ENCODE measurements around the gene AMOTL1. TPM values are rescaled to one million over a fixed set of nuclear protein-coding genes. Genes with fewer than 3 reads are reported as not detected.

Gene AMOTL1
- total and polyA plus RNA-seq, 5 donors from 2014 or later = 0.20 to 0.67 (median 0.40) TPM; not detected in 1

DNA sequence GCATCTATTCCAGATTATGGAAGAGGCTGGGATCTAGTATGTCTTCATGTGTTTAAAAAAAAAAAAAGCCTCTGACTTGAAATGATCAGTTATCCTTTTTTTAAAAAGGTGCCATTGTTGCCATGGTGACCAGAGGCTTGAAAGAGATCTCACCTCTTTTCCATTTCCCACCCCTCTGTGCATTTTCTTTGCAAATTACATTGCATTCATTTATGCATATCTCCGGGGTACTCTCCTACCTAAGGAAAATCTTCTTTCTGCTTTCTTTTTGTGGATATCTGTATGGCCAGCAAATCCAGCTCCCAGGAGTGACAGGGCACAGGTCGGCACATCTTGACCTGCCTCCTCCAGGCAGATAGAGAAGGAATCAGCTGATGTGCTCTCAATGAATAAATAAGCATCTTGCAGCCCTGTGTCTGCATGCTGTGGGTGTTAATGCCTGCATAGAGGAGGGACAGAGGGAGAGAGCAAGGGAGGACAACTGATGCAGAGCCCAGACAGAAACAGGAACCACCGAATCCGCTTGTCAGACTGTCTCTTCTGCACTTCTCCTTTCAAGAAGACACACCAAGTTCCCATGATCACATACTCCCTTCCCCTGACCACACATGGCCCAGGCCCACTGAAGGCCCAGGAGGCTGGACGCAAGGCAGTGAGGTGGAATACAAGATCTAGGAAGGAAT lies 154.3 kb downstream of the AMOTL1 start:
- no peak for ATAC-seq (ENCODE audit: low read depth in 2 of 2)
- Mint-ChIP-seq H3K27ac (peak overlapping the region in 1 of 3 donors; percentile 90), H3K27me3 (no peaks in the 10 kb centered on the region)

DNA sequence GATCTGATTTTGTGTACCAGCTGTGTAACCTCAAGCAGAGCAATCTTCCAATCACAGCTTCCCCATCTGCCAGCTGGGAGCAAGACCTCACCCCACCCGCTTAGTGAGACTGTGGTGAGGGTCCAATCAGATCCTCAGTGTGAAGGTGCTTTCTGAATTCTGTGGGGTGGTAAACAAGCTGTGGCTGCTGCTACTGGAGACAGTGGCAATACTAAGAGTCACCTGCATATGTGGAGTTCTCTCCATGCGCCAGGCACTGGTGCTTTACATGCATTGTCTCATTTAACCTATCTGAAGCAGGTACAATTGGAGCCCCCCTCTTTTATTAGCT lies 154.8 kb downstream of the AMOTL1 start:
- Histone ChIP-seq H3K36me3 (ENCODE audit: control insufficient read depth, insufficient read depth, low read length) (no peaks in the 10 kb centered on the region), H3K9me3 (ENCODE audit: control insufficient read depth in 2 of 2, low read length in 2 of 2) (no peaks in the 10 kb centered on the region), H3K4me1 (ENCODE audit: control insufficient read depth, insufficient read depth, low read length, poor library complexity, severe bottlenecking) (peaks cover 42% of the 10 kb centered on the region), H3K4me3 (ENCODE audit: low read depth, low read length) (no peak overlapping the region), H3K27ac (ENCODE audit: insufficient read depth, low read length, poor library complexity, severe bottlenecking) (no peak overlapping the region), H3K27me3 (ENCODE audit: control insufficient read depth, insufficient read depth, low read length) (no peaks in the 10 kb centered on the region)
- no peak for DNase-seq
- peak overlapping the region in 3 of 4 donors; percentile 22 to 81 (median 56) for H3K4me3 Mint-ChIP-seq
- no peak for ATAC-seq (ENCODE audit: low read depth in 2 of 2)
- H3K27ac Mint-ChIP-seq = peak overlapping the region; percentile 81 to 95 (median 90)
- peaks cover 6 to 61% (median 37%) of the 10 kb centered on the region in 4 donors for H3K4me1 Mint-ChIP-seq
- peaks cover 23% of the 10 kb centered on the region for H3K36me3 Mint-ChIP-seq
- H3K9me3 Mint-ChIP-seq = peaks cover 0 to 8% (median 4%) of the 10 kb centered on the region in 7 donors
- H3K27me3 Mint-ChIP-seq = no peaks in the 10 kb centered on the region

More for the DNA sequence above, 154.3 kb downstream of the AMOTL1 start:
- Histone ChIP-seq H3K27me3 (ENCODE audit: control insufficient read depth, insufficient read depth, low read length) (no peaks in the 10 kb centered on the region), H3K27ac (ENCODE audit: insufficient read depth, low read length, poor library complexity, severe bottlenecking) (no peak overlapping the region), H3K9me3 (ENCODE audit: control insufficient read depth in 2 of 2, low read length in 2 of 2) (no peaks in the 10 kb centered on the region), H3K4me3 (ENCODE audit: low read depth, low read length) (no peak overlapping the region), H3K4me1 (ENCODE audit: control insufficient read depth, insufficient read depth, low read length, poor library complexity, severe bottlenecking) (peaks cover 42% of the 10 kb centered on the region), H3K36me3 (ENCODE audit: control insufficient read depth, insufficient read depth, low read length) (no peaks in the 10 kb centered on the region)
- DNase-seq = no peak
- no peak overlapping the region for H3K4me3 Mint-ChIP-seq
- H3K4me1 Mint-ChIP-seq = peaks cover 6 to 61% (median 36%) of the 10 kb centered on the region in 4 donors
- H3K36me3 Mint-ChIP-seq = peaks cover 27% of the 10 kb centered on the region
- H3K9me3 Mint-ChIP-seq = peaks cover 0 to 8% (median 4%) of the 10 kb centered on the region in 7 donors

DNA sequence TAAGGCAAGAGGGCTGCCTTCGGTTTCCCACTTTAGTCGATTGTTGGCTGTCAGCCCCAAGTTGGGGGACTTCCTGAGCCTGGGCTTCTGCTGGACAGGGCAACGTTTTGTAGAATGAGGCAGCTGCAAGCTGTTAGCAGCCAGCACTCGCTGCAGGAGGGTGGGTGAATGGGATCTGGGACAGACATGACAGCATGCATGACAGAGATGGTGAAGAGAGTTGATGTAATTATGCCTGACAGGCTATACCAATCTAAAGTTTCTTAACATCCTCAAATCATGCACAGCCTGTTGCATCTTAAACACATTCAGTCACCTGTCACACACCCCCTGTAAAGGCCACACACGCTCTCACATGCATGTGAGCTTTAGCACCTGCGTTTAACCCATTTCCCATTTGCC lies 156.0 kb downstream of the AMOTL1 start:
- H3K27ac Mint-ChIP-seq = peak overlapping the region; percentile 90 to 100 (median 95)
- peak overlapping the region; percentile 76 to 83 (median 82) for H3K4me3 Mint-ChIP-seq
- Histone ChIP-seq H3K4me3 (ENCODE audit: low read depth, low read length) (peak overlapping the region; percentile 58), H3K27ac (ENCODE audit: insufficient read depth, low read length, poor library complexity, severe bottlenecking) (peak overlapping the region; percentile 80), H3K4me1 (ENCODE audit: control insufficient read depth, insufficient read depth, low read length, poor library complexity, severe bottlenecking) (peaks cover 42% of the 10 kb centered on the region), H3K9me3 (ENCODE audit: control insufficient read depth in 2 of 2, low read length in 2 of 2) (no peaks in the 10 kb centered on the region), H3K27me3 (ENCODE audit: control insufficient read depth, insufficient read depth, low read length) (no peaks in the 10 kb centered on the region), H3K36me3 (ENCODE audit: control insufficient read depth, insufficient read depth, low read length) (no peaks in the 10 kb centered on the region)
- DNase-seq = no peak
- H3K27me3 Mint-ChIP-seq = no peaks in the 10 kb centered on the region
- peaks cover 6 to 66% (median 39%) of the 10 kb centered on the region in 4 donors for H3K4me1 Mint-ChIP-seq
- peaks cover 0 to 8% (median 4%) of the 10 kb centered on the region in 7 donors for H3K9me3 Mint-ChIP-seq
- ATAC-seq (ENCODE audit: low read depth in 2 of 2) = peak; percentile 50 to 52
- H3K36me3 Mint-ChIP-seq = peaks cover 18% of the 10 kb centered on the region

DNA sequence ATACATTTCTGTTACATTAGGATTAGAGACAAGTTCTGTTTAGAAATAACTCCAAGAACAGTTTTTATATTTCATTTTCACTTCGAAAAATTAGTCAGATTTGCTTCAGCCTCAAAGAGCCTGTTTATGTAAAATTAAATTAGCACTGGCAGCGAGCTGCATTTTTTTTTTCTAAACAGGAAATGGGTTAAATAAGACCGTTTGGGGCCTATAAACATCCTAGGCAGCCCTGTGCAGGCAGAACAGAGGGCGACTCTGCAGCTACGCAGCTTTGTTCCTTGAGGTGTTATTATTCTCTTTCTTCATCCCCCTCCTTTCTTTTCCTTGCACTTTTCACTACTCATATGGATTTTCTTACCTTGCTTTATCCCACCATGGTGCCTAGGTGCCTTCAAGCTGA lies 156.5 kb downstream of the AMOTL1 start:
- Mint-ChIP-seq H3K9me3 (peaks cover 0 to 8% (median 4%) of the 10 kb centered on the region in 7 donors), H3K4me1 (peaks cover 6 to 66% (median 39%) of the 10 kb centered on the region in 4 donors), H3K4me3 (peak overlapping the region; percentile 76 to 83 (median 82)), H3K27me3 (no peaks in the 10 kb centered on the region), H3K27ac (peak overlapping the region; percentile 90 to 100 (median 95)), H3K36me3 (peaks cover 17% of the 10 kb centered on the region)
- peak; percentile 3 to 82 (median 68) for DNase-seq
- peak; percentile 82 to 83 for ATAC-seq (ENCODE audit: low read depth in 2 of 2)
- Histone ChIP-seq H3K4me3 (ENCODE audit: low read depth, low read length) (peak overlapping the region; percentile 58), H3K36me3 (ENCODE audit: control insufficient read depth, insufficient read depth, low read length) (no peaks in the 10 kb centered on the region), H3K9me3 (ENCODE audit: control insufficient read depth in 2 of 2, low read length in 2 of 2) (no peaks in the 10 kb centered on the region), H3K27me3 (ENCODE audit: control insufficient read depth, insufficient read depth, low read length) (no peaks in the 10 kb centered on the region), H3K4me1 (ENCODE audit: control insufficient read depth, insufficient read depth, low read length, poor library complexity, severe bottlenecking) (peaks cover 42% of the 10 kb centered on the region), H3K27ac (ENCODE audit: insufficient read depth, low read length, poor library complexity, severe bottlenecking) (peak overlapping the region; percentile 80)

DNA sequence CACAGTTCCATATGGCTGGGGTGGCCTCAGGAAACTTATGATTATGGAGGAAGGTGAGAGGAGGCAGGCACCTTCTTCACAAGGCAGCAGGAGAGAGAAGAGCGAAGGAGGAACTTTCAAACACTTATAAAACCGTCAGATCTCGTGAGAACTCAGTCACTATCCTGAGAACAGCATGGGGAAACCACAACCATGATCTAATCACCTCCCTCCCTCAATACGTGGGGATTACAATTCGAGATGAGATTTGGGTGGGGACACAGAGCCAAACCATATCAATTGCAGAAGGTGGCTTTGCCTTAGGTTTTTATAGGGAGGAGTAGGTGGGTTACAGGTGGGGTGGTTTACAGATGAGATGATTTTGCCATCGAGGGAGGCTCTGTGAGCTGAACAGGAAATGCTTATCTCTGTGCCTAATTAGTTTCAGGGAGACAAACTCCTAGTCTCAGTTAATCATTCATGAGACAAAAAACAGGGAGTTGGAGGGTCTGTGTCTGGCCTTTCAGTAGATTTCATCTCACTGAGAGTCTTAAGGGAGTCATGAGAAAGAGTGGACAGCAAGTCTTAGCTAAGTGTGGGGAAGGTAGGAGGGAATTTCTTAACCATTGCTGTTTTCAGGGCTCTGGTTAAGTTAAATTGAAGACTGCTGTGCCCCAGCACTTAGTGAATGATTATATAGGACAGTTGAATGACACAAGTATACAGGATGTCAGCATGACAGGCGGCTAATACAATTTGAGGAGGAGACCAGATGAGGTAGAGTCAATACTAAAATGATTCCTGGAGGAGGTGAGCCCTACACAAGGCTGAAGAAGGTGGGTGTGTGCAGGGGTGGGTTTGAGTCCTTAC lies 157.5 kb downstream of the AMOTL1 start:
- Mint-ChIP-seq H3K36me3 (peaks cover 15% of the 10 kb centered on the region), H3K9me3 (peaks cover 0 to 8% (median 5%) of the 10 kb centered on the region in 7 donors), H3K27me3 (no peaks in the 10 kb centered on the region), H3K4me1 (peaks cover 6 to 70% (median 40%) of the 10 kb centered on the region in 4 donors), H3K27ac (peak overlapping the region; percentile 90 to 100 (median 95)), H3K4me3 (peak overlapping the region; percentile 76 to 83 (median 82))
- H3K9me3 ChIP-seq (ENCODE audit: control insufficient read depth in 2 of 2, low read length in 2 of 2) = no peaks in the 10 kb centered on the region
- peak in 2 of 3 donors; percentile 28 to 44 for DNase-seq
- ATAC-seq (ENCODE audit: low read depth in 2 of 2) = peak; percentile 18 to 40
- peak overlapping the region; percentile 58 for H3K4me3 ChIP-seq (ENCODE audit: low read depth, low read length)
- H3K27ac ChIP-seq (ENCODE audit: insufficient read depth, low read length, poor library complexity, severe bottlenecking) = peak overlapping the region; percentile 80
- H3K27me3 ChIP-seq (ENCODE audit: control insufficient read depth, insufficient read depth, low read length) = no peaks in the 10 kb centered on the region
- H3K36me3 ChIP-seq (ENCODE audit: control insufficient read depth, insufficient read depth, low read length) = no peaks in the 10 kb centered on the region
- H3K4me1 ChIP-seq (ENCODE audit: control insufficient read depth, insufficient read depth, low read length, poor library complexity, severe bottlenecking) = peaks cover 42% of the 10 kb centered on the region

DNA sequence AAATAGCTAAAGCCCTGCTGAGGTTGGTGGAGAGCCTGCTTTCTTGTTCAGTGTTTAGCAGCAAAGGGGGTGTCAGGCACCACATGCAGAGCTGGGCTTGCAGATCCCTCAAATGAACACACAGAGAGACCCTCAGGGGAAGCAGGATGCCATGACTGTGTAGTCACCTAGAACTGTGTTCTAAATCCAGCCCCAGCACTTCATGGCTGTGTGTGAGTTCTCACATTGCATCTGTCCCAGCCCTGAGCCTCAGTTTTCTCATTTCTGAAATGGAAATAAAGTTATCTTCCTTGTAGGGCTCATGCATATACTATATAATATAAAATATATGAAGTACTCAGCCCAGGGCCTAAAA lies 158.1 kb downstream of the AMOTL1 start:
- Histone ChIP-seq H3K4me1 (ENCODE audit: control insufficient read depth, insufficient read depth, low read length, poor library complexity, severe bottlenecking) (peaks cover 42% of the 10 kb centered on the region), H3K4me3 (ENCODE audit: low read depth, low read length) (no peak overlapping the region), H3K27me3 (ENCODE audit: control insufficient read depth, insufficient read depth, low read length) (no peaks in the 10 kb centered on the region), H3K9me3 (ENCODE audit: control insufficient read depth in 2 of 2, low read length in 2 of 2) (no peaks in the 10 kb centered on the region), H3K36me3 (ENCODE audit: control insufficient read depth, insufficient read depth, low read length) (no peaks in the 10 kb centered on the region), H3K27ac (ENCODE audit: insufficient read depth, low read length, poor library complexity, severe bottlenecking) (peak overlapping the region; percentile 80)
- Mint-ChIP-seq H3K36me3 (peaks cover 9% of the 10 kb centered on the region), H3K4me1 (peaks cover 6 to 67% (median 40%) of the 10 kb centered on the region in 4 donors), H3K27ac (peak overlapping the region; percentile 90 to 100 (median 95)), H3K4me3 (peak overlapping the region in 2 of 4 donors; percentile 81 to 82), H3K9me3 (peaks cover 0 to 8% (median 5%) of the 10 kb centered on the region in 7 donors), H3K27me3 (no peaks in the 10 kb centered on the region)
- no peak for DNase-seq
- ATAC-seq (ENCODE audit: low read depth in 2 of 2) = no peak

All from CD4-positive, CD25-positive, alpha-beta regulatory T cell (primary cell).